Body of pancreas (tissue), 4 donors: ENCODE data around the gene CHCHD5. TPM values are rescaled to one million over a fixed set of nuclear protein-coding genes. Genes with fewer than 3 reads are reported as not detected.
A peak's percentile ranks its signal among the peaks of the same experiment; 100 is the strongest.
"Not testable (repeated sequence)": the region's sequence is repeated elsewhere in the genome, so short reads cannot be mapped to it uniquely, and the experiment has no call there.

Source experiments
- ATAC-seq: fragments of 150-250 bp; one replicate; pipeline ENCODE4 v1.9.1; 2016
- DNase-seq, 4 donors: peaks; one replicate each; pipeline ENCODE4 v3.0.0-alpha.2; 2019
- H3K27ac ChIP-seq, 4 donors: fragments of 200-600 bp; sonication (generic); 1 replicate in 3 of 4; 2 replicates in 1 of 4; pipeline versions ENCODE4 v1.5.1 to v1.6.1; 2016 to 2019; ENCODE audit warnings: mild to moderate bottlenecking in 1 of 4, mixed read lengths in 1 of 4, moderate library complexity in 1 of 4
- H3K27me3 ChIP-seq, 2 donors: fragments of 200-600 bp; sonication (generic); one replicate each; pipeline ENCODE4 v1.6.0; 2016; ENCODE audit warnings: mild to moderate bottlenecking in 1 of 2
- H3K36me3 ChIP-seq, 2 donors: fragments of 200-600 bp; sonication (generic); replicated peaks in 1 of 2; 2 replicates each; pipeline ENCODE4 v1.5.1; 2016; ENCODE audit warnings: low read depth in 2 of 2; ENCODE audit not compliant: insufficient read depth in 1 of 2
- H3K4me1 ChIP-seq: fragments of 200-600 bp; sonication (generic); one replicate; pipeline ENCODE4 v1.6.0; 2016
- H3K4me3 ChIP-seq, 2 donors: fragments of 200-600 bp; sonication (generic); 1 replicate in 1 of 2; 2 replicates in 1 of 2; pipeline ENCODE4 v1.5.1; 2016 to 2019
- H3K9me3 ChIP-seq, 3 donors: fragments of 200-600 bp; sonication (generic); 1 replicate in 2 of 3; 2 replicates in 1 of 3; pipeline ENCODE4 v1.5.1; 2016
- POLR2A ChIP-seq, 3 donors: fragments of 450-650 bp; IDR thresholded peaks; one replicate each; pipeline ENCODE4 v1.6.1; 2016; ENCODE audit warnings: antibody characterized with exemption in 3 of 3, mild to moderate bottlenecking in 2 of 3
- WGBS, 2 donors: methylation state at CpG; one replicate each; pipeline ENCODE4 v1.1.5; 2017; 5-methylcytosine and 5-hydroxymethylcytosine counted together
- intact Hi-C: fragments of 100-400 bp; cut with DNase I; formaldehyde crosslinking; loops from one replicate; pipeline ENCODE4 v1.15.1; 2023
- total RNA-seq, 2 donors: library from RNA; depleted of rRNA; stranded (reverse); fragments of >200 nt; gene quantifications; one replicate each; pipeline ENCODE4 v1.1.0, GENCODE V29; 2016
- TF ChIP-seq, protein P1 (sequence below), 7 experiments: fragments of 450-650 bp in 4 of 7; fragments of 200-600 bp in 3 of 7; sonication (generic) in 3 of 7; IDR thresholded peaks; one replicate each; pipeline ENCODE4 v1.5.1; 2016 to 2019; ENCODE audit warnings: antibody characterized with exemption in 7 of 7

CHCHD5 gene, protein sequence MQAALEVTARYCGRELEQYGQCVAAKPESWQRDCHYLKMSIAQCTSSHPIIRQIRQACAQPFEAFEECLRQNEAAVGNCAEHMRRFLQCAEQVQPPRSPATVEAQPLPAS
- 10 to 100 TPM; 16.8 to 23.6 TPM for total RNA-seq

DNA sequence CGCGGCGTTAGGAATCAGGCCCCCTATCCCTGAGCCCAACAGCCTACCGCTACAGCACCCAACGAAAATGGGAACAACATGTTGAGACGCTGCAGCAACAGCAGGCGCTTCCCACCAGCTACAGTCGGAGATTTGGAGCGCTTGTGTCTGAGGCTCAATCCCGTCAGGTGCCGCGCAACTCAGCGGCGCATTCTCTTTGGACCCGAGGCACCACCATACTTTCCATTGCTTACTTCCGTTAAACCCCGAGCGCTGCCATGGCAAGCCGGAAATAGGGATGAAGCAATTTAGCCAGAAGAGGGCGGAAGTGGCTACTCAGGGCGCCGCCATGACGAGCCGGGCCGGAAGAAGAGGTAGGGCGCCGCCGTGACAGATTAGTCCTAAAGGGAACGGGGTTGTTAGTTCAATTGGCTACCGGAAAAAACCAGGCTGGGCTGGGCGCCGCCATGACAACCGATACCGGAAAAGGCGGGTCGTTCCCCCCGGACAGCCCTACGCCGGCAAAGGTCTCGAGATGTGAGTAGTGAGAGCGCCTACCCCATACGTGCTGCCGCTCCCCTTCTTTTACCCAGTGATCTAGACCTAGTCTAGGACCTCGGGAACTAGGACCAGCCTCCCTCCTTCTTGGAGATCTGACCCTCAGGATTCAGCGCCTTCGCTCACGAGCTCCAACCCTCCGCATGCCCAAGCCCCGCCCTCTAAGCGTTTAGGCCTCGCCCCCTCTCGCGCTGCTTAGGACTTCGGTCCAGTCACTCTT lies at the start of gene CHCHD5:
TSS of gene CHCHD5 (plus strand) at position 476 of the 757 bp plus-strand sequence. CDS start at position 515, 39 bp downstream.
- intact Hi-C loops: no loop called here
- H3K4me1 ChIP-seq: peaks cover 60% of the 10 kb centered on the region
- no peaks in the 10 kb centered on the region for H3K9me3 ChIP-seq
- no peaks in the 10 kb centered on the region for H3K27me3 ChIP-seq
- H3K36me3 ChIP-seq: no peaks in the 10 kb centered on the region
- ATAC-seq: peak; percentile 83
- peak; percentile 96 to 98 (median 96) for DNase-seq
- peak within 1 kb of the TSS; percentile 82 to 99 (median 97) for H3K27ac ChIP-seq
- 0 to 1% methylated on average over 41 to 54 of the region's 54 CpGs for WGBS, 2 donors
- TF ChIP-seq, protein P1, sequence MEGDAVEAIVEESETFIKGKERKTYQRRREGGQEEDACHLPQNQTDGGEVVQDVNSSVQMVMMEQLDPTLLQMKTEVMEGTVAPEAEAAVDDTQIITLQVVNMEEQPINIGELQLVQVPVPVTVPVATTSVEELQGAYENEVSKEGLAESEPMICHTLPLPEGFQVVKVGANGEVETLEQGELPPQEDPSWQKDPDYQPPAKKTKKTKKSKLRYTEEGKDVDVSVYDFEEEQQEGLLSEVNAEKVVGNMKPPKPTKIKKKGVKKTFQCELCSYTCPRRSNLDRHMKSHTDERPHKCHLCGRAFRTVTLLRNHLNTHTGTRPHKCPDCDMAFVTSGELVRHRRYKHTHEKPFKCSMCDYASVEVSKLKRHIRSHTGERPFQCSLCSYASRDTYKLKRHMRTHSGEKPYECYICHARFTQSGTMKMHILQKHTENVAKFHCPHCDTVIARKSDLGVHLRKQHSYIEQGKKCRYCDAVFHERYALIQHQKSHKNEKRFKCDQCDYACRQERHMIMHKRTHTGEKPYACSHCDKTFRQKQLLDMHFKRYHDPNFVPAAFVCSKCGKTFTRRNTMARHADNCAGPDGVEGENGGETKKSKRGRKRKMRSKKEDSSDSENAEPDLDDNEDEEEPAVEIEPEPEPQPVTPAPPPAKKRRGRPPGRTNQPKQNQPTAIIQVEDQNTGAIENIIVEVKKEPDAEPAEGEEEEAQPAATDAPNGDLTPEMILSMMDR (IDR thresholded peaks at IDR 0.05): peak in 4 of 7 experiments; percentile 34 to 40 (median 36)
- TF ChIP-seq POLR2A (IDR thresholded peaks at IDR 0.05): peak; percentile 71 to 96 (median 94)
- H3K4me3 ChIP-seq: peak within 1 kb of the TSS; percentile 28 to 58

DNA sequence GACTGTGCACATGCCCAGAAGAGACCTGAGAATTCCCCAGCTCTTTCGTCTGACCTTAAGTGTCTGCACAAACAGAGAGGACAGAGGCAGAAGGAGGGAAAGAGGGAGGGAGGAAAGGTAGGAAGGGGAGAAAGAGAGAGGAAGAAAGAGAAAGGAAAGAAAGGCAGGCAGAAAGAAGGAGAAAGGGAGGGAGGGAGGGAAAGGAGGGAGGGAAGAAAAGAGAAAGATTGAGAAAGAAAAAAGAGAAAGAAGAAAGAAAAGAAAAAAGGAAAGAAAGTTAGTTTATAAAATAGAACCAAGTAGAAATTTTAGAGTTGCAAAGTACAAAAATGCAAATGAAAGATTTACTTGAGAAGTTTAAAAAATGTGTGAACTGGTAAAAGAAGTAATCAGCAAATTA lies 49.6 kb upstream of the CHCHD5 start:
- intact Hi-C loops: no loop called here
- no peaks in the 10 kb centered on the region for H3K36me3 ChIP-seq
- no peaks in the 10 kb centered on the region for H3K27me3 ChIP-seq
- H3K4me1 ChIP-seq: no peaks in the 10 kb centered on the region
- H3K4me3 ChIP-seq: no peak overlapping the region
- ATAC-seq: no peak
- H3K27ac ChIP-seq: no peak overlapping the region
- H3K9me3 ChIP-seq: no peaks in the 10 kb centered on the region
- DNase-seq: no peak
- 89 to 92% methylated on average over 1 of the region's 1 CpG for WGBS, 2 donors
- no peak for TF ChIP-seq POLR2A (IDR thresholded peaks at IDR 0.05)
- TF ChIP-seq, protein P1 (IDR thresholded peaks at IDR 0.05): no peak

DNA sequence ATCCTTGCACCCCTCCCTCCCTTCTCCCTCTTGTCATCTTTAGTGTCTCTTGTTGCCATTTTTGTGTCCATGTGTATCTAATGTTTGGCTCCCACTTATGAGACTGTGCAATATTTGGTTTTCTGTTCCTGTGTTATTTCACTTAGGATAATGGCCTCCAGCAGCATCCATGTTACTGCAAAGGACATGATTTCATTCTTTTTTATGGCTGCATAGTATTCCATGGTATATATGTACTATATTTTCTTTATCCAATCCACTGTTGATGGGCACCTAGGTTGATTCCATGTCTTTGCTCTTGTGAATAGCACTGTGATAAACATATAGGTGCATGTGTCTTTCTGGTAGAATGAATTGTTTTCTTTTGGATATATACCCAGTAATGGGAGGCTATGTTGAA lies 47.7 kb upstream of the CHCHD5 start:
- intact Hi-C loops, H3K27me3 ChIP-seq, ATAC-seq, H3K27ac ChIP-seq, DNase-seq, H3K4me3 ChIP-seq, H3K9me3 ChIP-seq, H3K4me1 ChIP-seq, H3K36me3 ChIP-seq: not testable (repeated sequence)

DNA sequence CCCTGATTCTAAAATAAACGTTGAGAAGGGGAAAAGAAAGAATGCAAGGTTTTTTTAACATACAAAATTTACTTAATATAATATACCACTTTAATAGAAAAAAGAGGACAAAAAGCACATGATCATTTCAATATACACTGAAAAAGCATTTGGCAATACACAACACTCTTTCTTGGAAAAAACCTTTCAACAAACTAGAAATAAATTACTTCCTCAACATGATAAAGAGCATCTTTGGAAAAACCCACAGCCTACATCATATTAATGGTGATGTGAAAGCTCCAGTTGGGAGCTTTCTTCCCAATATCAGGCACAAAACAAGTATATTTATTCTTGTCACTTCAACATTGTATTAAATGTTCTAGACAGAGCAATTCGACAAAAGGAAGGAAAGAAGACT lies 45.1 kb upstream of the CHCHD5 start:
- WGBS, 2 donors: 39 to 51% methylated on average over 2 of the region's 2 CpGs
- ATAC-seq: no peak

DNA sequence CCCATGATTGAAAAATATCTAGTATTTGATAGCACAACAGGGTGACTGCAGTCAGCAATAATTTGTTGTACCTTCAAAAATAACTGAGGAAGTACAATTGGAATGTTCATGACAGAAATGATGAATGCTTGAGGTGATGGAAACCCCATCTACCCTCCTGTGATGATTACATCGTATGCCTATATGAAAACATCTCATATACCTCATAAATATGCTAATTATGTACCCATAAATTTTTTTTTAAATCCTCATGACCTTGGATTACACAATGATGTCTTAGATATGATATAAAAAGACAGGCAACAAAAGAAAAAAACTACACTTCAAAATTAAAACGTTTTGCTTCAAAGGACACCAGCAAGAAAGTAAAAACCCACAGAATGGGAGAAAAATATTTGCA lies 43.5 kb upstream of the CHCHD5 start:
- WGBS, 2 donors: 42 to 53% methylated on average over 2 of the region's 2 CpGs
- intact Hi-C loops: no loop called here
- Histone ChIP-seq H3K9me3 (no peaks in the 10 kb centered on the region), H3K27ac (peak overlapping the region in 1 of 4 donors; percentile 89), H3K27me3 (no peaks in the 10 kb centered on the region), H3K36me3 (no peaks in the 10 kb centered on the region), H3K4me1 (peaks cover 20% of the 10 kb centered on the region), H3K4me3 (no peak overlapping the region)
- DNase-seq (no peak), ATAC-seq (no peak)
- TF ChIP-seq POLR2A (IDR thresholded peaks at IDR 0.05): no peak
- TF ChIP-seq, protein P1 (IDR thresholded peaks at IDR 0.05): no peak

More for the DNA sequence above, 45.1 kb upstream of the CHCHD5 start:
- H3K27ac ChIP-seq: no peak overlapping the region
- peaks cover 20% of the 10 kb centered on the region for H3K4me1 ChIP-seq
- no peaks in the 10 kb centered on the region for H3K27me3 ChIP-seq
- intact Hi-C loops: no loop called here
- no peaks in the 10 kb centered on the region for H3K36me3 ChIP-seq
- no peak for TF ChIP-seq POLR2A (IDR thresholded peaks at IDR 0.05)
- TF ChIP-seq, protein P1 (IDR thresholded peaks at IDR 0.05): no peak
- no peaks in the 10 kb centered on the region for H3K9me3 ChIP-seq
- no peak for DNase-seq
- no peak overlapping the region for H3K4me3 ChIP-seq
